Neural progenitor cell (in vitro differentiated cells): ENCODE results near the gene POU6F2.

Experiments
- EZH2phosphoT487 ChIP-seq: fragments of 200-600 bp; sonication (generic); IDR thresholded peaks from 2 replicates; pipeline ENCODE4 v1.6.1; 2017; ENCODE audit warnings: antibody characterized with exemption
- TF ChIP-seq, protein P1 (sequence below): fragments of 200-600 bp; sonication (generic); IDR thresholded peaks from 2 replicates; pipeline ENCODE4 v1.5.1; 2017; ENCODE audit warnings: antibody characterized with exemption, mild to moderate bottlenecking

DNA sequence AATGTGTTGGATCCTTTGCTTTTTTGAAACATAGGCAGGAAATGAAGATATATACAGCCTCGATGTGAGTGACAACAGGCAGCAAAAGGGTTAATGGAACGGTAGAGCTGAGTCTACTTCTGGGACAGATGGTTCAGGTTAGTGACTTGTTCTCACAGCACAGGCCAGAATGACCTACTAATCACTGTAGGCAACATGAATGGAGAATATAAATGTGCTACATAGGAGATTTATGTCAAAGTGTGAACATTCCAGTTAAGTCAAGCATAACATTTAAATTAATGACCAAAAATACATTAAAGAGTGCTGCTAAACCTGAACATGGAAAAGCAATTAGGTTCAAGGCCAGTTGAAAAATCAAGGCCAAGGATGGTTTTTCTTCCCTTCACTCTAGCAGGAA, 235.2 kb downstream of the POU6F2 start:
- TF ChIP-seq, protein P1, sequence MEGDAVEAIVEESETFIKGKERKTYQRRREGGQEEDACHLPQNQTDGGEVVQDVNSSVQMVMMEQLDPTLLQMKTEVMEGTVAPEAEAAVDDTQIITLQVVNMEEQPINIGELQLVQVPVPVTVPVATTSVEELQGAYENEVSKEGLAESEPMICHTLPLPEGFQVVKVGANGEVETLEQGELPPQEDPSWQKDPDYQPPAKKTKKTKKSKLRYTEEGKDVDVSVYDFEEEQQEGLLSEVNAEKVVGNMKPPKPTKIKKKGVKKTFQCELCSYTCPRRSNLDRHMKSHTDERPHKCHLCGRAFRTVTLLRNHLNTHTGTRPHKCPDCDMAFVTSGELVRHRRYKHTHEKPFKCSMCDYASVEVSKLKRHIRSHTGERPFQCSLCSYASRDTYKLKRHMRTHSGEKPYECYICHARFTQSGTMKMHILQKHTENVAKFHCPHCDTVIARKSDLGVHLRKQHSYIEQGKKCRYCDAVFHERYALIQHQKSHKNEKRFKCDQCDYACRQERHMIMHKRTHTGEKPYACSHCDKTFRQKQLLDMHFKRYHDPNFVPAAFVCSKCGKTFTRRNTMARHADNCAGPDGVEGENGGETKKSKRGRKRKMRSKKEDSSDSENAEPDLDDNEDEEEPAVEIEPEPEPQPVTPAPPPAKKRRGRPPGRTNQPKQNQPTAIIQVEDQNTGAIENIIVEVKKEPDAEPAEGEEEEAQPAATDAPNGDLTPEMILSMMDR: no peak
- TF ChIP-seq EZH2phosphoT487: no peak
